Measurements from ENCODE around the gene NAV2. TPM values are rescaled to one million over a fixed set of nuclear protein-coding genes. Genes with fewer than 3 reads are reported as not detected.

The NAV2 gene
- total and polyA plus RNA-seq, 2 donors (not counting 1 experiment from before 2014, with no cell fraction given), result 8.1 to 14.0 TPM

DNA sequence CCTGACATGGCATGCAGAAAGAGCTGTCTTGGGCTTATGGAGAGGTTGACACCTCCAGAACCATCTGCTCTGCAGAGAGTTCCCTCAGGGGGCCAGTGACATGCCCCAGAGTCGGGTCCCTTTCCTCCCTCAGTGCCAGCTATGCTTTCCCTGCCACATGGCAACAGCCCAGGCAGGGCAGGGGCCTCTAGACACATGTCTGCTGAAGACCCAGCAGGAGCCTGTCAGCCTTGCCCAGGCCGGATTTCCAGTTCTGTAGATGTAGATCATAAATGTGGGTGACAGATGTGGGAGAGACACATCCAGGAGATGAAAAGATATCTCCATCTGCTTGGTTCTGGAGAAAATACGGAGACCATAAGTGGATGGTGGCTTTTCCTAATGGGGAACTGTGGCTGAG lies 25.5 kb downstream of the NAV2 start:
- Histone ChIP-seq H3K27ac (ENCODE audit: insufficient read depth, low read length) (no peak overlapping the region), H3K4me3 (replicated peaks in 1 of 4; ENCODE audit: control extremely low read depth in 1 of 4, insufficient read depth in 1 of 4, low read depth in 3 of 4, low read length in 4 of 4) (no peak overlapping the region), H3K4me1 (ENCODE audit: control insufficient read depth, extremely low read depth, insufficient read depth, low read length) (peaks cover 2% of the 10 kb centered on the region), H4K20me1 (ENCODE audit: control insufficient read depth, extremely low read depth, insufficient read depth, low read length) (peaks cover 2% of the 10 kb centered on the region), H3K79me2 (ENCODE audit: control insufficient read depth, insufficient read depth, low read length) (peaks cover 86% of the 10 kb centered on the region), H2AFZ (ENCODE audit: low read length) (no peak overlapping the region), H3K36me3 (ENCODE audit: control insufficient read depth, insufficient read depth, low read length) (no peaks in the 10 kb centered on the region), H3K9me3 (ENCODE audit: control insufficient read depth, insufficient read depth, low read depth, low read length) (no peaks in the 10 kb centered on the region), H3K27me3 (ENCODE audit: control insufficient read depth, insufficient read depth, low read length) (no peaks in the 10 kb centered on the region), H3K4me2 (ENCODE audit: extremely low read depth, insufficient read depth, low read length) (no peak overlapping the region), H3K9ac (ENCODE audit: insufficient read depth, low read length) (no peak overlapping the region)
- TF ChIP-seq CTCF (conservative IDR thresholded peaks at IDR 0.05 in 1 of 2, IDR thresholded peaks at IDR 0.05 in 1 of 2; ENCODE audit: low read depth in 1 of 2, low read length in 2 of 2) (no peak), EZH2 (IDR thresholded peaks at IDR 0.05; ENCODE audit: low read length, missing control alignments) (no peak)
- DNase-seq (ENCODE audit: low read depth in 2 of 2), result no peak

GRCh38 chr11:19739872-19740271 lies 27.2 kb downstream of the NAV2 start:
- H3K36me3 ChIP-seq (ENCODE audit: control insufficient read depth, insufficient read depth, low read length), result peaks cover 2% of the 10 kb centered on the region
- H4K20me1 ChIP-seq (ENCODE audit: control insufficient read depth, extremely low read depth, insufficient read depth, low read length), result peaks cover 3% of the 10 kb centered on the region
- TF ChIP-seq EZH2 (IDR thresholded peaks at IDR 0.05; ENCODE audit: low read length, missing control alignments) (no peak), CTCF (conservative IDR thresholded peaks at IDR 0.05 in 1 of 2, IDR thresholded peaks at IDR 0.05 in 1 of 2; ENCODE audit: low read depth in 1 of 2, low read length in 2 of 2) (peak; percentile 24 to 48)
- H3K27me3 ChIP-seq (ENCODE audit: control insufficient read depth, insufficient read depth, low read length), result no peaks in the 10 kb centered on the region
- DNase-seq (ENCODE audit: low read depth in 2 of 2), result peak; percentile 12 to 39
- H2AFZ ChIP-seq (ENCODE audit: low read length), result no peak overlapping the region
- peaks cover 85% of the 10 kb centered on the region for H3K79me2 ChIP-seq (ENCODE audit: control insufficient read depth, insufficient read depth, low read length)
- H3K27ac ChIP-seq (ENCODE audit: insufficient read depth, low read length), result no peak overlapping the region
- peaks cover 2% of the 10 kb centered on the region for H3K4me1 ChIP-seq (ENCODE audit: control insufficient read depth, extremely low read depth, insufficient read depth, low read length)
- no peak overlapping the region for H3K9ac ChIP-seq (ENCODE audit: insufficient read depth, low read length)
- H3K4me2 ChIP-seq (ENCODE audit: extremely low read depth, insufficient read depth, low read length), result no peak overlapping the region
- no peak overlapping the region for H3K4me3 ChIP-seq (replicated peaks in 1 of 4; ENCODE audit: control extremely low read depth in 1 of 4, insufficient read depth in 1 of 4, low read depth in 3 of 4, low read length in 4 of 4)
- no peaks in the 10 kb centered on the region for H3K9me3 ChIP-seq (ENCODE audit: control insufficient read depth, insufficient read depth, low read depth, low read length)

DNA sequence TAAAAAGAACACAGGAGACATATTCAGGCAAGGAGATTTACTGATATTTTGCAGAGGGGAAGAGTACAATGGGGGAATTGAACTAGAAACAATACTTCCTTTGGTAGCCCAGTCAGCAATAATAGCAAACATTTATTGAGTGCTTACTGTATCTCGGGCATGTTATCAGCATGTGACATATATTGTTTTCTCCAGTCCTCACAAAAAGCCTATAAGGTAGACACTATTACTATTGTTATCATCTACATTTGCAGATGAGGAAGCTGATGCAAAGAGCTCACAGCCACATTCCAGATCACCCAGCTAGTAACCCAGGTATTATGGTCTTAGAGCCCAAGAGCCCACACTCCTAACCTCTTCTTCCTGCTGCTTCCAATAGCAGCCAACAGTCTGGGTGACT lies 27.9 kb downstream of the NAV2 start:
- H2AFZ ChIP-seq (ENCODE audit: low read length), result no peak overlapping the region
- H3K79me2 ChIP-seq (ENCODE audit: control insufficient read depth, insufficient read depth, low read length), result peaks cover 85% of the 10 kb centered on the region
- H4K20me1 ChIP-seq (ENCODE audit: control insufficient read depth, extremely low read depth, insufficient read depth, low read length), result peaks cover 3% of the 10 kb centered on the region

More for the DNA sequence above, 27.9 kb downstream of the NAV2 start:
- no peak for DNase-seq (ENCODE audit: low read depth in 2 of 2)
- Histone ChIP-seq H3K4me1 (ENCODE audit: control insufficient read depth, extremely low read depth, insufficient read depth, low read length) (peaks cover 2% of the 10 kb centered on the region), H3K4me3 (replicated peaks in 1 of 4; ENCODE audit: control extremely low read depth in 1 of 4, insufficient read depth in 1 of 4, low read depth in 3 of 4, low read length in 4 of 4) (no peak overlapping the region), H3K9me3 (ENCODE audit: control insufficient read depth, insufficient read depth, low read depth, low read length) (no peaks in the 10 kb centered on the region), H3K36me3 (ENCODE audit: control insufficient read depth, insufficient read depth, low read length) (peaks cover 2% of the 10 kb centered on the region), H3K9ac (ENCODE audit: insufficient read depth, low read length) (no peak overlapping the region), H3K27me3 (ENCODE audit: control insufficient read depth, insufficient read depth, low read length) (no peaks in the 10 kb centered on the region), H3K4me2 (ENCODE audit: extremely low read depth, insufficient read depth, low read length) (no peak overlapping the region), H3K27ac (ENCODE audit: insufficient read depth, low read length) (no peak overlapping the region)
- TF ChIP-seq CTCF (conservative IDR thresholded peaks at IDR 0.05 in 1 of 2, IDR thresholded peaks at IDR 0.05 in 1 of 2; ENCODE audit: low read depth in 1 of 2, low read length in 2 of 2), result no peak
- no peak for TF ChIP-seq EZH2 (IDR thresholded peaks at IDR 0.05; ENCODE audit: low read length, missing control alignments)
